GM12875 (cell line): ENCODE results near the gene PON3.

ENCODE experiments used
- H3K4me3 ChIP-seq: one replicate; pipeline ENCODE4 v1.5.1; 2011; ENCODE audit warnings: low read depth, low read length, control low read depth
- CTCF ChIP-seq: IDR thresholded peaks from 2 replicates; pipeline ENCODE4 v1.5.1; 2011; ENCODE audit warnings: low read depth, mild to moderate bottlenecking, control low read depth, inconsistent platforms, low read length, moderate library complexity, borderline replicate concordance; ENCODE audit not compliant: insufficient read depth

Gene PON3

DNA sequence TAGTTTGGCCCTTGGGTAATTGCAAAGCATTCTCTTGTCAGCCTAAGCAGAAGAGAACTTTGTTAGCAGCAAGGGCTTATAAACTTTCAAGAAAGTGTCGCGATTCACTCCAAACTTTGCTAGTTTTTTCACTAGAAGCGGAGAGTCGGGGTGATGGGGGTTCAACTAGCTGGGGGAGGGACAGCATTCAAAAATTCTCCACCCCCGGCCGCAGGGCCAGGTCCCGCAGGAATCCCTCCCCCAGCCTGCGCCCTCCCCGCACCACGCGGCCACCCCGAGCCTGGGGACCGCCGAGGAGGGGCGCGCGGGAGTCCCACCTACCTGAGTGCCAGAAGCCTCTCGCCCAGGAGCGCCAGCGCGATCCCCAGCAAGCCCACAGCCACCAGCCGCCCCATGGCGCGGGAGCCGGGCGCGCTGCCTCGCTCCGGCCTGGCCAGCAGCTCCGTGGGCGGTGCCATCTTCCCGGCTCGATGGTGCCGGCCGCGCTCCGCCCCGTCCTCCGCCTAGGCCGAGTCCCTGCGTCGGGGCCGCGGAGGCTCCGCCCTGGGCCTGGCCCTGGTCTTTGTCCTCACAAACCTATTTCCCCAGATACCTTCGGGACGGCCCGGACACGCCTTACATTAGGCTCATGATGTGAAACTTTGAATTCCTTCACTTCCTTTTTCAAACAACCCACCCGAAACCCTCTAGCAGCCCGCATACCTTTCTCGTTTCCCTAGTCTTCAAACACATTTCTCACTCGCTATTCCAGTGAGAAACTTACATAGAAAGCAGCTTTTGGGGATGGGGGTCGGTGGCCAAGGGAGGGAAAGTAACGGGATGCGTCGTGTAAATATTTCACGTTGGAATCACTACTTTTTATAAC is 38.6 kb upstream of the PON3 start, which contains the start of gene PON2:
PON2 (minus strand) TSS at position 472 of the 865 bp plus-strand sequence; CDS start at position 395, 77 bp downstream.
- TF ChIP-seq CTCF = no peak
- peak within 1 kb of the TSS; percentile 58 for H3K4me3 ChIP-seq

GRCh38 chr7:95433952-95434556 is 37.9 kb upstream of the PON3 start:
- peak overlapping the region; percentile 58 for H3K4me3 ChIP-seq
- TF ChIP-seq CTCF = no peak

GRCh38 chr7:95433129-95433528 is 37.0 kb upstream of the PON3 start:
- TF ChIP-seq CTCF = no peak
- H3K4me3 ChIP-seq = no peak overlapping the region

- no peak overlapping the region for H3K4me3 ChIP-seq
- no peak for TF ChIP-seq CTCF
Measured at GRCh38 chr7:95432606-95433005, 36.4 kb upstream of the PON3 start.

GRCh38 chr7:95430864-95431263 is 34.7 kb upstream of the PON3 start:
- no peak overlapping the region for H3K4me3 ChIP-seq
- no peak for TF ChIP-seq CTCF

DNA sequence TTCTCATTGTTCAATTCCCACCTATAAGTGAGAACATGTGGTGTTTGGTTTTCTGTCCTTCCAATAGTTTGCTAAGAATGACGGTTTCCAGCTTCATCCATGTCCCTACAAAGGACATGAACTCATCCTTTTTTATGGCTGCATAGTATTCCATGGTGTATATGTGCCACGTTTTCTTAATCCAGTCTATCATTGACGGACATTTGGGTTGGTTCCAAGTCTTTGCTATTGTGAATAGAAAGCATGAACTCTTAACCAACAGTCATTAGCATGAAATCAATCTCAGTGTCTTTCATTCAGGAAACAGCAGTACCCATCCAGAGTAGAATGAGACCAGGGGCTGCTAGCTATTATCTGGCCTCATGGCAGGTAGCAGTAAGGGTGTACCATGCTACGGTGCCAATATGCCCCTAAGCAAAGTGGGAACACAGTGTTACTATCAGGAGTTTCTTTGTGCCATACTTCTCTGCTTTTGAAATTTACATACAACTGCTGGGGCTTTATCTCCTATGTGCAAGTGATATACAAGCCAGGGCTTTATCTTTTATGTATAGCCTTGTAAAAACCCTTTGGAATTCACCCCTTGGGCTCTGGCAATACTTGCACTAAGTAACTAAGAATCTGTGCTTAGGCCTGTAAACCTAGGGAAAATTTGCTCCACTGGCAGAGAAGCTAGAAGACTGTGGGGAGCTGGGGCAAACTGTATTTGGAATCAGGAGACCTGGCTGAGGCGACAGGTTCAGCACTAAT is 33.2 kb upstream of the PON3 start:
- TF ChIP-seq CTCF = no peak
- no peak overlapping the region for H3K4me3 ChIP-seq
